PC-3 (cell line): ENCODE measurements around the gene MFNG. TPM values are rescaled to one million over a fixed set of nuclear protein-coding genes. Genes with fewer than 3 reads are reported as not detected.

Source experiments
- ATAC-seq: fragments of 200-7000 bp; cut with Tn5 transposase; 2 replicates; pipeline ENCODE4 v1.9.1; 2020; ENCODE audit warnings: mild to moderate bottlenecking, moderate library complexity
- BruUV-seq: library from RNA; stranded (reverse); fragments of 400-500 nt; replicated peaks from 2 replicates; lab custom pipeline; 2021; lab: Mats Ljungman, UMichigan
- CTCF ChIA-PET: fragments of 300-600 bp; sonication (Branson Sonifier 250); formaldehyde crosslinking; loops from one replicate; lab custom pipeline; 2022; ENCODE audit warnings: antibody characterized with exemption; lab: Charles Lee
- POLR2A ChIA-PET: fragments of 300-600 bp; sonication (Branson Sonifier 250); formaldehyde crosslinking; loops from one replicate; lab custom pipeline; 2022; ENCODE audit warnings: antibody characterized with exemption; ENCODE audit not compliant: unreplicated experiment; lab: Charles Lee
- DNase-seq: peaks from one replicate; pipeline ENCODE4 v3.0.0-alpha.2; 2015
- H2AFZ ChIP-seq: fragments of 300-600 bp; sonication (generic); 2 replicates; pipeline ENCODE4 v1.6.0; 2016; ENCODE audit warnings: antibody characterized with exemption, low read length
- H3F3A ChIP-seq: fragments of 300-600 bp; sonication (generic); one replicate; pipeline ENCODE4 v1.6.0; 2017; ENCODE audit warnings: antibody characterized with exemption, low read length, control low read depth, mild to moderate bottlenecking; ENCODE audit not compliant: unreplicated experiment
- H3K27ac ChIP-seq: fragments of 300-600 bp; sonication (generic); 2 replicates; pipeline ENCODE4 v1.5.1; 2016; ENCODE audit warnings: mild to moderate bottlenecking, low read length
- H3K27me3 ChIP-seq: fragments of 300-600 bp; sonication (generic); 2 replicates; pipeline ENCODE4 v1.6.1; 2016; ENCODE audit warnings: low read length, mixed read lengths
- H3K36me3 ChIP-seq: fragments of 300-600 bp; sonication (generic); 2 replicates; pipeline ENCODE4 v1.6.1; 2016; ENCODE audit warnings: low read depth, mixed run types, low read length, mixed read lengths
- H3K4me1 ChIP-seq: fragments of 300-600 bp; sonication (generic); 2 replicates; pipeline ENCODE4 v1.5.1; 2016; ENCODE audit warnings: low read length; ENCODE audit not compliant: insufficient read depth
- H3K4me2 ChIP-seq: fragments of 300-600 bp; sonication (generic); 2 replicates; pipeline ENCODE4 v1.6.0; 2016; ENCODE audit warnings: low read length
- H3K4me3 ChIP-seq: fragments of 300-600 bp; sonication (generic); 2 replicates; pipeline ENCODE4 v1.5.1; 2016; ENCODE audit warnings: mild to moderate bottlenecking, low read length, mixed read lengths
- H3K79me2 ChIP-seq: fragments of 300-600 bp; sonication (generic); 2 replicates; pipeline ENCODE4 v1.6.1; 2017; ENCODE audit warnings: low read length, mixed read lengths
- H3K9ac ChIP-seq: fragments of 300-600 bp; sonication (generic); 2 replicates; pipeline ENCODE4 v1.6.0; 2016; ENCODE audit warnings: mild to moderate bottlenecking, low read length
- H3K9me2 ChIP-seq: fragments of 300-600 bp; sonication (generic); replicated peaks from 2 replicates; pipeline ENCODE4 v1.6.1; 2016; ENCODE audit warnings: mixed run types, low read length, mixed read lengths
- H3K9me3 ChIP-seq: fragments of 300-600 bp; sonication (generic); 2 replicates; pipeline ENCODE4 v1.6.1; 2016; ENCODE audit warnings: low read length, mixed read lengths
- H4K20me1 ChIP-seq: fragments of 300-600 bp; sonication (generic); 2 replicates; pipeline ENCODE4 v1.6.1; 2016; ENCODE audit warnings: low read length, mixed read lengths
- CTCF ChIP-seq: fragments of 300-600 bp; sonication (generic); conservative IDR thresholded peaks from 2 replicates; pipeline ENCODE4 v1.5.1; 2017; ENCODE audit warnings: antibody characterized with exemption, low read depth, mild to moderate bottlenecking, low read length
- EZH2 ChIP-seq: fragments of 300-600 bp; sonication (generic); IDR thresholded peaks from one replicate; pipeline ENCODE4 v1.6.1; 2017; ENCODE audit warnings: antibody characterized with exemption, mild to moderate bottlenecking, low read length; ENCODE audit not compliant: unreplicated experiment
- EZH2phosphoT487 ChIP-seq: fragments of 300-600 bp; sonication (generic); IDR thresholded peaks from 2 replicates; pipeline ENCODE4 v1.6.1; 2018; ENCODE audit warnings: mild to moderate bottlenecking, antibody characterized with exemption, low read length, borderline replicate concordance
- intact Hi-C: fragments of 100-400 bp; cut with micrococcal nuclease; formaldehyde crosslinking; loops from 2 replicates; pipeline ENCODE4 v1.9.0; 2023
- total RNA-seq: library from RNA; depleted of rRNA; stranded (reverse); fragments of >200 nt; gene quantifications from 2 replicates; pipeline ENCODE4 v1.2.3, GENCODE V29; 2014

MFNG gene
- total RNA-seq, 1 experiment from 2014 or later = 1.7 TPM

- Histone ChIP-seq H3K9me3 (no peaks in the 10 kb centered on the region), H3K36me3 (no peaks in the 10 kb centered on the region; the same call in none of the 2 replicates), H3K4me2 (no peak overlapping the region), H4K20me1 (no peaks in the 10 kb centered on the region), H3F3A (no peaks in the 10 kb centered on the region), H3K9ac (no peak overlapping the region), H3K4me3 (no peak overlapping the region), H3K27me3 (no peaks in the 10 kb centered on the region), H3K4me1 (peaks cover 20% of the 10 kb centered on the region), H2AFZ (no peak overlapping the region), H3K79me2 (0 out of 2 replicates have a peak, but pooled peaks cover 6% of the 10 kb centered on the region), H3K9me2 (no peaks in the 10 kb centered on the region), H3K27ac (no peak overlapping the region)
- no TSS peak for BruUV-seq
- ATAC-seq = no peak
- ChIA-PET CTCF (no interaction called here), POLR2A (no interaction called here)
- TF ChIP-seq CTCF (no peak), EZH2phosphoT487 (no peak), EZH2 (no peak)
- DNase-seq = no peak
- intact Hi-C loops = no loop called here
These were observed 23.1 kb upstream of the MFNG start for GRCh38 chr22:37509059-37509860.

- POLR2A ChIA-PET = no interaction called here
- CTCF ChIA-PET = no interaction called here
- H2AFZ ChIP-seq = no peak overlapping the region
- H3K9me2 ChIP-seq = no peaks in the 10 kb centered on the region
- H3K36me3 ChIP-seq = no peaks in the 10 kb centered on the region; the same call in none of the 2 replicates
- TF ChIP-seq EZH2 (no peak), CTCF (no peak), EZH2phosphoT487 (no peak)
- H4K20me1 ChIP-seq = no peaks in the 10 kb centered on the region
- peaks cover 19% of the 10 kb centered on the region for H3K4me1 ChIP-seq
- no peak overlapping the region for H3K27ac ChIP-seq
- no peaks in the 10 kb centered on the region for H3F3A ChIP-seq
- no peak overlapping the region for H3K4me3 ChIP-seq
- no peak overlapping the region for H3K4me2 ChIP-seq
- no peaks in the 10 kb centered on the region for H3K9me3 ChIP-seq
- no peaks in the 10 kb centered on the region for H3K27me3 ChIP-seq
- DNase-seq = no peak
- no peak for ATAC-seq
- intact Hi-C loops = no loop called here
- H3K79me2 ChIP-seq = 0 out of 2 replicates have a peak, but pooled peaks cover 6% of the 10 kb centered on the region
- H3K9ac ChIP-seq = no peak overlapping the region
- BruUV-seq = no TSS peak
These were observed 22.3 kb upstream of the MFNG start for GRCh38 chr22:37508431-37508992.

GRCh38 chr22:37507731-37508130 lies 21.5 kb upstream of the MFNG start:
- H3K9me3 ChIP-seq = no peaks in the 10 kb centered on the region
- POLR2A ChIA-PET = no interaction called here
- DNase-seq (no peak), ATAC-seq (no peak)
- no peak for TF ChIP-seq CTCF
- no peak for TF ChIP-seq EZH2
- TF ChIP-seq EZH2phosphoT487 = no peak
- H3K9ac ChIP-seq = no peak overlapping the region
- intact Hi-C loops = no loop called here
- CTCF ChIA-PET = no interaction called here
- H2AFZ ChIP-seq = no peak overlapping the region
- no peaks in the 10 kb centered on the region for H3K9me2 ChIP-seq
- no peaks in the 10 kb centered on the region for H3F3A ChIP-seq
- H3K27me3 ChIP-seq = no peaks in the 10 kb centered on the region
- 0 out of 2 replicates have a peak, but pooled peaks cover 6% of the 10 kb centered on the region for H3K79me2 ChIP-seq
- no peak overlapping the region for H3K4me3 ChIP-seq
- H3K4me2 ChIP-seq = no peak overlapping the region
- peaks cover 13% of the 10 kb centered on the region for H3K4me1 ChIP-seq
- no peaks in the 10 kb centered on the region for H4K20me1 ChIP-seq
- BruUV-seq = no TSS peak
- H3K36me3 ChIP-seq = no peaks in the 10 kb centered on the region; the same call in none of the 2 replicates
- no peak overlapping the region for H3K27ac ChIP-seq
